WI38 (cell line): ENCODE results near the gene LIMCH1.

ENCODE experiments used
- H3K4me3 ChIP-seq: 2 replicates; pipeline ENCODE4 v1.5.1; 2011; ENCODE audit warnings: low read depth, mild to moderate bottlenecking, control low read depth, low read length
- TF ChIP-seq, protein P1 (sequence below): IDR thresholded peaks from 2 replicates; pipeline ENCODE4 v1.5.1; 2012; ENCODE audit warnings: low read depth, mild to moderate bottlenecking, control low read depth, low read length

LIMCH1 gene

GRCh38 chr4:41746025-41746439, 208.1 kb downstream of the LIMCH1 start:
- no peak overlapping the region for H3K4me3 ChIP-seq
- TF ChIP-seq, protein P1, sequence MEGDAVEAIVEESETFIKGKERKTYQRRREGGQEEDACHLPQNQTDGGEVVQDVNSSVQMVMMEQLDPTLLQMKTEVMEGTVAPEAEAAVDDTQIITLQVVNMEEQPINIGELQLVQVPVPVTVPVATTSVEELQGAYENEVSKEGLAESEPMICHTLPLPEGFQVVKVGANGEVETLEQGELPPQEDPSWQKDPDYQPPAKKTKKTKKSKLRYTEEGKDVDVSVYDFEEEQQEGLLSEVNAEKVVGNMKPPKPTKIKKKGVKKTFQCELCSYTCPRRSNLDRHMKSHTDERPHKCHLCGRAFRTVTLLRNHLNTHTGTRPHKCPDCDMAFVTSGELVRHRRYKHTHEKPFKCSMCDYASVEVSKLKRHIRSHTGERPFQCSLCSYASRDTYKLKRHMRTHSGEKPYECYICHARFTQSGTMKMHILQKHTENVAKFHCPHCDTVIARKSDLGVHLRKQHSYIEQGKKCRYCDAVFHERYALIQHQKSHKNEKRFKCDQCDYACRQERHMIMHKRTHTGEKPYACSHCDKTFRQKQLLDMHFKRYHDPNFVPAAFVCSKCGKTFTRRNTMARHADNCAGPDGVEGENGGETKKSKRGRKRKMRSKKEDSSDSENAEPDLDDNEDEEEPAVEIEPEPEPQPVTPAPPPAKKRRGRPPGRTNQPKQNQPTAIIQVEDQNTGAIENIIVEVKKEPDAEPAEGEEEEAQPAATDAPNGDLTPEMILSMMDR: no peak

- H3K4me3 ChIP-seq: no peak overlapping the region
- TF ChIP-seq, protein P1: no peak
These were observed 208.7 kb downstream of the LIMCH1 start for GRCh38 chr4:41746440-41747229.

DNA sequence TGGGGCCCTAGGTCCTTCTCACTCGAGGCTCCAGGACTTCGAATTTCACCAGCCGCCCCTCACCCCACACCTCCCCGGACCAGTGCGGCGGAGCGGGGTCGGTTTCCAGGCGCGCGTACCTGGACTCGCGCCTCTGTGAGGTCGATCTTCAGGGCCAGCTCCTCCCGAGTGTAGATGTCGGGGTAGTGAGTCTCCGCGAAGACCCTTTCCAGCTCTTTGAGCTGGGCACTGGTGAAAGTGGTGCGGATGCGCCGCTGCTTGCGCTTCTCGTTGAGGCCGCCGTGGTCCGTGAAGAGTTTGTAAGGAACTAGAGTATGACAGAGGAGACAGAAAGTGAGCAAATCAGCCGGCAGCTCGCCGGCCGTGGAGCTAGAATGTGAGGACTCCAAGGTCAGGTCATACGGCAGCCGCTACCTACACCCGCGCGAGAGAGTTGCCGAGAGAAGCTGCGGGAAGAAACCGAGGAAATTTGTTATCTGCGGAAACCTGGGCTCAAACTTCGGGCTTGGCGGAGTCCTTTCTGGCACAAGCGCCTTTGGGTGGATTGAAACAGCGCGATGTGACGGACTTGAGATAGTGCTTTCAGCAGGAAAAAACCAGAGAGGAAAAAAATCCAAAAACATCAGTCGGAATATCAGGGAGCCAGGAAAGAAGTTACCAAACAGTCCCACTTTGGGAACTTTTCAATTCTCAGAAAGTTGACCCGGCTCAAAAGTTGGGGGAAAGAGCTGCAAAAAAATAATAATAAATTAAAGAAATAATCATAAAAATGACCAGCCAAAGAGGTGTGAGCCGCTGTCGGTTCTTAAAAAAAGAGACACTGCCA, 209.5 kb downstream of the LIMCH1 start:
- no peak overlapping the region for H3K4me3 ChIP-seq
- TF ChIP-seq, protein P1: no peak

DNA sequence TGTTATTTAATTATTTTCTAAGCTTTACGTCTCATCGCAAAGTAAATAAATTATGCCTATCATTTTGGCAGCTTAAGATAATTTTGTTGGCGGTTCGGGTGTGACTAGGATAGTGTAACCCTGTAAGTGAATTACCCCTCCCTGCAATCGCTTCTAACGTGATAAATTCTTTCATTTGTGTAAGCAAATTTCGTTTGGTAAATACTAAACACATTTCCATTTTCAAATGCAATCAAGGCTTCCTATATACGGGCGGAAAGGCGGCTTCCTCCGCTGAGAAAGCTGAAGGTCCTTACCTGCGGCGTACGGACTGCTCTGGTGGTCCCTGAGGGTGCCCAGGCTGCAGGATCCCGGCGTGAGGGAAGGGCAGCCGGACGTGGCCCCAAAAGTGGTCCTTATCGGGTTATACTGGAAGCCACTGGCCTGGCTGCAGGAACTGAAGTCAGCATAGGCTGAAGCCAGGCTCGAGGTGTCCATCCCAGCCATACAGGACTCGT, 210.2 kb downstream of the LIMCH1 start:
- TF ChIP-seq, protein P1: no peak
- no peak overlapping the region for H3K4me3 ChIP-seq

GRCh38 chr4:41748571-41749475, 210.9 kb downstream of the LIMCH1 start, which contains the start of gene PHOX2B:
TSS of gene PHOX2B (minus strand) at chr4:41748725. CDS start at chr4:41748610, 115 bp downstream.
- TF ChIP-seq, protein P1: no peak
- H3K4me3 ChIP-seq: no peak within 1 kb of the TSS

DNA sequence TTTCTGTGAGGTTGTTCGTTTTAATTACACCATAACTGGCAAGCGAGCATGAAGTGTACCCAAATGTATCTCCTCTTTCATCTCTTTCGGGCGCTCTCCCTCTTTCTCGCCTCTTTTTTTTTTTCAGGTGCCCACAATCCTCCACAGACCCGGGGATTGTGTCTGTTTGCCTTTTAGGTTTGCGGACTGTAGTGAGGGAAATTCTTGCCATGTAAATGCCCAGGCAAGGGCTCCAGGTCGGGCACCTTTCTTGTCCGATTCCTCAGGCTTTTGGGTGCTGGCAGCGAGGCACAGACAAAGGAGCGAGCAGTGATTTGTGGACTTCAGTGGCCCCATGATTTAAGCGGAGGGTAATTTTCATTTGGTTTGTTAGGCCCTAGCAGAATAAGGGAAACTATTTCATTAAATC, 211.7 kb downstream of the LIMCH1 start:
- TF ChIP-seq, protein P1: no peak
- no peak overlapping the region for H3K4me3 ChIP-seq
